Activated CD8-positive, alpha-beta memory T cell treated with anti-CD3 and anti-CD28 coated beads for 1 hour (primary cell): ENCODE results near the gene KIDINS220.

Experiments used
- DNase-seq, 2 donors: peaks; one replicate each; pipeline ENCODE4 v3.0.0-alpha.2; 2020; ENCODE audit warnings: low read depth in 1 of 2; ENCODE audit errors: extremely low read depth in 1 of 2

The KIDINS220 gene

GRCh38 chr2:8806885-8807704 is 30.3 kb downstream of the KIDINS220 start:
- no peak for DNase-seq

- DNase-seq, result no peak
These were observed 31.9 kb downstream of the KIDINS220 start for GRCh38 chr2:8805278-8806210.

DNA sequence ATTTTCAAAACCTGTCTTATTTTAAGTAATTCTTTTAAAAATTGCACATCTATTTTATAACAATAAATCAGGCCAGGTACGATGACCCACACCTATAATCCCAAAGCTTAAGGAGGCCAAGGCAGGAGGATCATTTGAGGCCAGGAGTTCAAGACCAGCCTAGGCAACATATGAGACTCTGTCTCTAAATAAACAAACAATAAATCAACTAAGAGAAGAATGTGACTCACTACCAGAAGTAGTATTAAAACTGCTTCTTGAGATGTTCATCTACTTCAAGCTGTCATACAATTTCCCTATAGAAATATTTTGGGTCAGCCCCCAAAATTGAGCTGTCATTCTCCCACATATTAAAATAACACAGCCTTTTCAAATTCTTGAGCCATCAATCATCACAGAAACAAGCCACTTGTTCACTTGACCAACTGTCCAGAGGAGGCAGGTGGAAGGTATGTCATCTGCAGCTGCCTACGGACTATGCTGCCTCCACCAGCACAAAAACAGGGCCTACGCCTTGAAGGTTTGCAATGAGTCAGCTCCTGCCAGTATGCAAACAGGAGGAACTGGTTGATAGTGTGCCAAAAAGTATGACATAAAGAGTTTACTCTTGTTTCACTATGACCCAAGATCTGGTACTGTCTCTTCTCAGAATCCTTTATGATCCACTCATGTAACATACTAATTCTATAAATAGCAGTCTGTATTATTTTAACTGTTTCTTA is 33.6 kb downstream of the KIDINS220 start:
- no peak for DNase-seq

- no peak for DNase-seq
These were observed 34.7 kb downstream of the KIDINS220 start for GRCh38 chr2:8802741-8803140.

DNA sequence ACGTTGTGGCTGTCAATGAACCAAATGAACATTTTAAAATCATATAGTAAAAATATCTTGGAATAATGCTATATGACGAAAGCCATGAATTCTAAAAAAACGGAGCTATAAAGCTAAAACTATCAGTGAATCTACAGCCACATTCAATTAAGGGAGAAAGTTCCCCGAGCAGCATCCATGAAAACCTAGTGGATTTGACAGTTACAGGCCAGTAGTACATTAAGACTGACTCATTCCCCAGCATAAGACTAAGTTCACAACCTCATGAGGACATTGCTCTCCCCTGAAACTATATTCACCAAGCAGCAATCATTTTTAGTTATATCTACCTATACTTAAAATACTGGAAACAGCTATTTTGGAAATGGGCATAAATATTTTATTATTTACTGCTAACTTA is 36.6 kb downstream of the KIDINS220 start:
- no peak for DNase-seq

- DNase-seq, result no peak
These were observed 37.2 kb downstream of the KIDINS220 start for GRCh38 chr2:8800218-8800617.

DNA sequence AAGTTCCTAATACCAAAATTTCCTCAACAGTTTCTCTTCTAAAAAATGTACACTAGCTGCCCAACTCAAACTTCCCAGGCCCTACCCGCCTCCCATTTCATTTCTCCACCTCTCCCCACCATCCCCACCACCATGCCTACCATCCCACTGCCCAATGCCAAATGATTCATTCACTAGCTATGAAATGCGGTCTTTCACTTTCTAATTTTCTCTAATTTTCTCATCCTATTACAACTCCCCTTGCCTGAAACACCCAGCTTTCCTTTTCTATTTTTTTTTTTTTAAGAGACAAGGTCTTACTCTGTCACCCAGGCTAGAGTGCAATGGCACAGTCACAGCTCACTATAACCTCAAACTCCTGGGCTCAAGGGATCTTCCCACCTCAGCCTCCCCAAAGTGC is 38.4 kb downstream of the KIDINS220 start:
- DNase-seq, result no peak

- no peak for DNase-seq
These were observed 39.0 kb downstream of the KIDINS220 start for GRCh38 chr2:8798393-8798792.

DNA sequence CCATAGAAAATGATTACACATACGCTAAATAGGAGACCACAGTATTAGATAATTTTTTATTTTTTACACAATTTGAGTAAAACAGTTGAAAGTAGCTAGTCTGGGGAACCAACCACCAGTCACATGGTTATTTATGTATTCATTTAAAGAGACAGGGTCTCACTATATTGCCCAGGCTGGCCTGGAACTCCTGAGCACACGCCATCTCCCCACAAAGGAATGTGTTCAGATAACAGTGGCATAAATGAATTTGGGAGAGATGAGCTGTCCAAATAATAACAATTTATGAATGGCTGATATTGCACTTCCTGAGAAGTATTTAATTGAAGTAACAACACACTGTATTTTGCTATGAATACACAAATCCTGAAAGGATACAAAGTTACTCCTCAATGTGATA is 39.7 kb downstream of the KIDINS220 start:
- no peak for DNase-seq

DNA sequence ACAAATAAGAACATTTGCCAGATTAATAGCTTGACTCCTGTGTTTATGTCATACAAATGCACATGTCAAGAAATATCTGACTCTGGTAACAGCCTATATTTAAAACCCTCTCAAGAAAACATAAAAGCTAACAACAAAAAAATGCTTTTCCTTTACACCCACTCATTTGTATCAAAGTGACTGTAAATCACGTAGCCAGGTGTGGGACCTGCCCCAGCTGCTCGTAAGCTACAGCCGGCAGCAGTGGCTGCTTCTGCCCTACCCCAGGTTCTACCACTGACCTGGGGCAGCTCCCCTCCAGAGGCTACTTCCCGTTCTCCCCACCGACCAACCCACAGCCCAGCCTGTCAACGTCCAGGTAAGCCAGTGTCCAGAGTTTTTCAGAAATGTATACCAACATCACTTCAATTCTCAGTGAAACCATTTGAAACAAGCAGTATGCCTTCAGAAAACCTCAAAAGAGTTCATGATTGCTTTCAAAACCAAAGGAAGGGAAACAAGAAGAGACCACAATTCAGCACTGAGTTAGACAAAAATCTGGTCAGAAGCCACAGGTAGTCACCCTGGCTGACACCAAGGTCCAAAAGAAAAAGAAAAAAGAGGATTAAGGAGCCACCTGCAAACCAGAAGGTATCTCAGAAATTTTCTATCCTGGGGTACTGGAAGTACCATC is 40.4 kb downstream of the KIDINS220 start:
- DNase-seq, result no peak

- no peak for DNase-seq
These were observed 41.0 kb downstream of the KIDINS220 start for GRCh38 chr2:8796315-8796848.

DNA sequence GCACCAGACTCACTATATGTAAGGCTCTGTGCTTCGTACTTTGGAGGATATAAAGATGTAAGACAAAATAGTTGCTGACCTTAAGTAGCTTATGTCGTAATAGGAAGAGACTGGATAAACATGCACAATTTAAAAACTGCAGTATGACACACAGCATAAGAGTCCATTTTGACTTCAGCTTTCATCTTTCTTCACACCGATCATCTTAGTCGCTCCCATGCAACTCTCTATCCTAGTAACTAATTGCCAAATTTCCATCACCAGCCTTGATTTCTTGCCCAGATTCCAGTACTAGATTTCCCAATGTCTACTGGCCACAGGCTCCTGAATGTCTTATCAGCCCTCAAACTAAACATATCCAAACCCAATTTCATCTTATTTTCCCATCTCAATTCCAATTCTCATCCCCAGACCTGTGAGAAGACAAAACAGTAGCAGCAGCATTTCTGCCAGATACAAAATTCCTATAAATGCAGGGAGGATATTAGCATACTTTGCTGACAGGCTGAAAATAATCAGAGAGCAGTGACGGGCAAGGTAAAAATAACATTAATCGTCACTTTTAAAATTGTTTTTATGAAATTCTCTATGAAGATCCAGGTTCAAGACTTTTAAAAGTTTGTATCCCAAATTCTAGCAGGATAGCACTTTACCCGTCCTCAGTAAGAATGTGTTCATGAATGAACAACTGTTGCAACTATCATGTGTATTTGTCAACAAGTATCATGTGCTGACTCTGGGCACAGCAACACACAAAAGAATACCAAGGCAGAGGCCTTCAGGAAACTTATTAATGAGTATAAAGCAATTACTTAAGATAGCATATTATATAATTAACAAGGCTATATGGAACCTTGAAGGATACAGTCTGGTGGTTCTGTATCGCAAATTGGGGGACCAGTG is 42.2 kb downstream of the KIDINS220 start:
- no peak for DNase-seq

GRCh38 chr2:8790739-8791162 is 46.7 kb downstream of the KIDINS220 start:
- DNase-seq, result no peak

DNA sequence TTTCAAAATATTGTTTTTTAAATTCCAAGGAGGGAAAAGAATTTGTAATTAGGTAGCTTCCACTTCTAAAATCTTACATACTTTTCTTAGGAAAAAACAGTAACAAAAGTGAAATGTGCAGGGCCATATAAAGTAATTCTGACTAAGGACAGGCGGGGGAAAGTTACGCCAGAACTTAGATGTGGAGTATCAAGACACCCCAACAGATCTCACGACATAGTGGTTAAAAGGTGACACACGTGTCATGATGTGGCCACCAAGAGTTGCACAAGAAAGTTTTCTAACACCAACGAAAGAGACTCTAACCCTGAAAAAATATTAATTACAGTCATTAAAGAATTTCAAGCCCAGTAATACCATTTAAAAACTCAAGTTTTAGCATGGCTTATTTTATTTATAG is 51.0 kb downstream of the KIDINS220 start:
- DNase-seq, result no peak

GRCh38 chr2:8779795-8780671 is 57.4 kb downstream of the KIDINS220 start:
- DNase-seq, result no peak

DNA sequence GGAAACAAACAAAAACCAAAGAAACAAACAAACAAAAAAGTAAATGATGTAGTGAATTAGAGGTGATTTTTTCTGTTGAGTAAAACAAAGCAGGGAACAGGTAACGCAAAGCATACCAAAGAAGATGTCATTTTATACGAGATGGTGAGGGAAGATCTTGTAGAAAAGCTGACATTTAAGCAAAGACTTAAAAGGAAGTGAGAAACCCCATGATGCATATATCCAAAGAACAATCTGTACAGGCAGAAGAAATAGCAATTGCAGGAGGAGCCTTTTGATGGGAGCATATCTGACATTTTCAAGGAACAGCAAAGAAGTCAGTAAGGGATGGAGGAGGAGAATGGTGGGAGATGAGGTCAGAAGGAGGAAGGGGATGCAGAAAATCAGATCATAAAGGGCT is 63.0 kb downstream of the KIDINS220 start:
- no peak for DNase-seq

DNA sequence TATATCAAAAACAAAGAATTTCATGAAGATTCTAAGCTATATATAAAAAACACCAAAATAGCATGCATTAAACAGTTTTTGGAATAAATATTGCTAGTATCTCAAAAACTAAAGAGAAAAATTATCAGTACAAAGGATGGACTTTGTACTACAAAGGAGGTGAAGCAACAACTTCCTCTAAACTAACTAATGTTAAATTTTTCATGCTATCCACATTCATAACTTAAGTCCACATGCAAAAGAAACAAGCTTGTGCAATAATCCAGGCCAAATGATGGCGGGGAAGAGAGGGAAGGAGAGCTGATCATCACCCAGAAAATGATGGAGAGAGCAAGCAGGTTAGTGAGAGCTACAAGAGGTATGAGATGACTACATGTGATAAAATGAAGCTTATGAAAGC is 70.1 kb downstream of the KIDINS220 start:
- DNase-seq, result no peak

GRCh38 chr2:8761529-8762164 is 75.8 kb downstream of the KIDINS220 start:
- DNase-seq, result no peak
